NCI-H1930 (cell line): ENCODE measurements around the gene C5orf47.
A peak's percentile ranks its signal among the peaks of the same experiment; 100 is the strongest.

ENCODE experiments used
- DNase-seq, 2 experiments: peaks; one replicate each; lab custom pipeline; 2025; lab: John Stamatoyannopoulos, UW

Gene C5orf47

GRCh38 chr5:174044466-174045254, 55.7 kb downstream of the C5orf47 start:
- DNase-seq: no peak

DNA sequence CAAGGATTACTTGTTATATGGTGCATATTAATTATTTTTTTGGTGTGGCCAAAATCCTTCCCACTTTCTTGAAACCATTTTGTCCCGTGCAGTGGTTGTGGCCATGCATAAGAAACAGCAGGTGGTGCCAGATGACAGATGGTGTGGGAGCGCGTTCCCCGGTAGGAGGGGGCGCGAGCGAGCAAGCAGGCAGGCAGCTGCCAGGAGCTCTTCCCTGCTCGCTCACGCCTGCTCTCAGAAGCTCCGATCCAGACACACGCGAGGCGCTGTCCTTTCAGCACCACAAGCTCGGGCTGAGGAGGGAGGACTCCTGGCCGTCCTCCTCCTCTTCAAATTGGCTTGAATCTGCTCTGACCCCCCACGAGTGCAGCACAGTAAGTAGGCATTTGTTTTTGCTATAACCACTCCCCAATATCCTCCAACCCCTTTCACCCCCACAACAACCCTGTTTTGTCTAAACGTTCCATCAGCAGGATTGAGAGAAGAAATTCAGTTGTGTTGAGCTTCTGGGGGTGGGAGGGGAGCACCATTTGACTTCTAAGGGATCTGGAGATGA, 56.6 kb downstream of the C5orf47 start, which contains the start of gene NSG2:
Gene NSG2, plus strand, starts transcription at position 237 of the 556 bp plus-strand sequence. CDS start 1,050 bp downstream, outside the sequence.
- peak; percentile 53 to 61 for DNase-seq

DNA sequence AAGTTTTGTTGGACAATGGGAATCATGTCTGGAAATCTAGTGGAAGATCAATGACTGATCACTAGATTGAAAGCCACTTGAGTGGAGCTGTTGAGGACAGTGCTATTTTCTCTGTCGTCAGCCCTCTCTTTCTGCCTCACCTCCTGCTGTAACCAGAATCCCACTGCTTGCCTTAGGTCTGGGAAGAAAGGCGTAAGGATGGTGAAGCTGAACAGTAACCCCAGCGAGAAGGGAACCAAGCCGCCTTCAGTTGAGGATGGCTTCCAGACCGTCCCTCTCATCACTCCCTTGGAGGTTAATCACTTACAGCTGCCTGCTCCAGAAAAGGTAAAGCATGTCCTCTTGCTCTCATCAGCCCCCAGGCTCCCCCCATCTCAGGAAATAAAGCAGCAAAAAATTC, 57.6 kb downstream of the C5orf47 start:
- no peak for DNase-seq

GRCh38 chr5:174047472-174048099, 58.6 kb downstream of the C5orf47 start:
- no peak for DNase-seq

DNA sequence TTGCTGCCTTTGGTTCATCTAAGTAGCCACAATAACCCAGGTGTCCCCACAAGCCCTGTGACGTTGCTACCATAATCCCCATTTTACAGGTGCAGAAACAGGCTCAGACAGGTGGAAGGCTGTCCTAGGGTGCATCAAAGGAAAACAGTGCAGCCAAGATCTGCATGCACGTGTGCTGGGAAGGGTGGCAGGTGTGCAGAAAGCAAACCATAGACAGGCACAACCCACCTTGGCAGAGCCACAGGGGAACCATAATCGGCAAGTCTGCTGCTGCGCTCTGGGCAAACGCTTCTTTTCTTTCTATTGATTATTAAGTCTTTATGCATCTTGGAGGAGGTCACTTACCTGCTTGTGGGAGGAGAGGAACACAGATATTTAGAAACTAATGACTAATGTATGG, 63.7 kb downstream of the C5orf47 start:
- DNase-seq: no peak

DNA sequence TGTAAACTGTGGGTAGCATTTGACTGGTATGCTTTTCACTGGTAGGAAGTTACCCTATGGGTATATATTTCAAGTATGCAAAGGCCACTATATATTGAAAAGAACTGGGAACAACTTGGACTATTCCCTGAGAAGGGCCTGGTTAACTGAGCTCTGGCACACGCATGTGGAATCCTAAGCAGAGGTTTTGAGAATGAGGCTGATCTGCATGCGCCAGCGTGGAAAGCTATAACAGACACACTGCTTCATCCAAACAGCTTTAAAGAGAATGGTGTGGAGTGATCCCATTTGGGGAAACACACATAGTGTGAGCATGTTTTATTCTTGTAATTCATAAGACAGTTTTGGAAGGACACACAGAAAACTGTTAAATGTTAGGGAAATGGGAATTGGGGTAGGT, 64.9 kb downstream of the C5orf47 start:
- no peak for DNase-seq
